Measurements from ENCODE around the gene KRTAP10-1. TPM values are rescaled to one million over a fixed set of nuclear protein-coding genes. Genes with fewer than 3 reads are reported as not detected.

KRTAP10-1 gene
- total and polyA plus RNA-seq, 9 donors, result not detected

GRCh38 chr21:44522753-44523204 is 17.2 kb downstream of the KRTAP10-1 start:
- no peak overlapping the region for H3K4me3 ChIP-seq (ENCODE audit: low read length)
- no peak for DNase-seq
- H3K27ac ChIP-seq (ENCODE audit: low read length), result no peak overlapping the region
- peaks cover 4% of the 10 kb centered on the region for H3K9me3 ChIP-seq (replicated peaks; ENCODE audit: control insufficient read depth, low read depth, low read length)
- peaks cover 3% of the 10 kb centered on the region for H3K27me3 ChIP-seq (ENCODE audit: control insufficient read depth, insufficient read depth, low read length)
- 80% methylated on average over 1 of the region's 1 CpG for WGBS (ENCODE audit: insufficient coverage)
- peaks cover 3% of the 10 kb centered on the region for H3K4me1 ChIP-seq (ENCODE audit: control insufficient read depth, insufficient read depth, low read length)
- no peaks in the 10 kb centered on the region for H3K36me3 ChIP-seq (ENCODE audit: control insufficient read depth, insufficient read depth, low read length)

- no peaks in the 10 kb centered on the region for H3K36me3 ChIP-seq (ENCODE audit: control insufficient read depth, insufficient read depth, low read length)
- no peak for DNase-seq
Observed at GRCh38 chr21:44521928-44522752, 17.9 kb downstream of the KRTAP10-1 start.

GRCh38 chr21:44521301-44521927 is 18.6 kb downstream of the KRTAP10-1 start:
- no peak for DNase-seq

More at GRCh38 chr21:44521928-44522752, 17.9 kb downstream of the KRTAP10-1 start:
- 87% methylated on average over 29 of the region's 33 CpGs for WGBS (ENCODE audit: insufficient coverage)
- Histone ChIP-seq H3K9me3 (replicated peaks; ENCODE audit: control insufficient read depth, low read depth, low read length) (peaks cover 4% of the 10 kb centered on the region), H3K4me3 (ENCODE audit: low read length) (no peak overlapping the region), H3K27me3 (ENCODE audit: control insufficient read depth, insufficient read depth, low read length) (peaks cover 3% of the 10 kb centered on the region), H3K4me1 (ENCODE audit: control insufficient read depth, insufficient read depth, low read length) (peaks cover 3% of the 10 kb centered on the region), H3K27ac (ENCODE audit: low read length) (no peak overlapping the region)

GRCh38 chr21:44520326-44521300 is 19.4 kb downstream of the KRTAP10-1 start:
- 82% methylated on average over 30 of the region's 31 CpGs for WGBS (ENCODE audit: insufficient coverage)
- no peaks in the 10 kb centered on the region for H3K36me3 ChIP-seq (ENCODE audit: control insufficient read depth, insufficient read depth, low read length)
- no peak for DNase-seq
- peaks cover 3% of the 10 kb centered on the region for H3K4me1 ChIP-seq (ENCODE audit: control insufficient read depth, insufficient read depth, low read length)
- H3K27ac ChIP-seq (ENCODE audit: low read length), result no peak overlapping the region
- peaks cover 3% of the 10 kb centered on the region for H3K27me3 ChIP-seq (ENCODE audit: control insufficient read depth, insufficient read depth, low read length)
- peaks cover 4% of the 10 kb centered on the region for H3K9me3 ChIP-seq (replicated peaks; ENCODE audit: control insufficient read depth, low read depth, low read length)
- no peak overlapping the region for H3K4me3 ChIP-seq (ENCODE audit: low read length)

More at GRCh38 chr21:44521301-44521927, 18.6 kb downstream of the KRTAP10-1 start:
- no peak overlapping the region for H3K27ac ChIP-seq (ENCODE audit: low read length)
- peaks cover 4% of the 10 kb centered on the region for H3K9me3 ChIP-seq (replicated peaks; ENCODE audit: control insufficient read depth, low read depth, low read length)
- peaks cover 3% of the 10 kb centered on the region for H3K27me3 ChIP-seq (ENCODE audit: control insufficient read depth, insufficient read depth, low read length)
- H3K4me3 ChIP-seq (ENCODE audit: low read length), result no peak overlapping the region
- peaks cover 3% of the 10 kb centered on the region for H3K4me1 ChIP-seq (ENCODE audit: control insufficient read depth, insufficient read depth, low read length)
- WGBS (ENCODE audit: insufficient coverage), result 82% methylated on average over 21 of the region's 22 CpGs
- H3K36me3 ChIP-seq (ENCODE audit: control insufficient read depth, insufficient read depth, low read length), result no peaks in the 10 kb centered on the region

GRCh38 chr21:44519346-44520325 is 20.4 kb downstream of the KRTAP10-1 start:
- DNase-seq, result no peak

GRCh38 chr21:44518686-44519085 is 21.3 kb downstream of the KRTAP10-1 start:
- H3K27ac ChIP-seq (ENCODE audit: low read length), result no peak overlapping the region
- DNase-seq, result no peak
- H3K36me3 ChIP-seq (ENCODE audit: control insufficient read depth, insufficient read depth, low read length), result no peaks in the 10 kb centered on the region
- H3K9me3 ChIP-seq (replicated peaks; ENCODE audit: control insufficient read depth, low read depth, low read length), result no peaks in the 10 kb centered on the region
- no peak overlapping the region for H3K4me3 ChIP-seq (ENCODE audit: low read length)
- 62% methylated on average over 9 of the region's 12 CpGs for WGBS (ENCODE audit: insufficient coverage)
- H3K4me1 ChIP-seq (ENCODE audit: control insufficient read depth, insufficient read depth, low read length), result peaks cover 3% of the 10 kb centered on the region
- H3K27me3 ChIP-seq (ENCODE audit: control insufficient read depth, insufficient read depth, low read length), result peaks cover 3% of the 10 kb centered on the region

More at GRCh38 chr21:44519346-44520325, 20.4 kb downstream of the KRTAP10-1 start:
- peaks cover 3% of the 10 kb centered on the region for H3K4me1 ChIP-seq (ENCODE audit: control insufficient read depth, insufficient read depth, low read length)
- no peaks in the 10 kb centered on the region for H3K36me3 ChIP-seq (ENCODE audit: control insufficient read depth, insufficient read depth, low read length)
- no peak overlapping the region for H3K27ac ChIP-seq (ENCODE audit: low read length)
- 92% methylated on average over 25 of the region's 28 CpGs for WGBS (ENCODE audit: insufficient coverage)
- H3K27me3 ChIP-seq (ENCODE audit: control insufficient read depth, insufficient read depth, low read length), result peaks cover 3% of the 10 kb centered on the region
- H3K4me3 ChIP-seq (ENCODE audit: low read length), result no peak overlapping the region
- H3K9me3 ChIP-seq (replicated peaks; ENCODE audit: control insufficient read depth, low read depth, low read length), result peaks cover 4% of the 10 kb centered on the region

- Histone ChIP-seq H3K27me3 (ENCODE audit: control insufficient read depth, insufficient read depth, low read length) (peaks cover 3% of the 10 kb centered on the region), H3K9me3 (replicated peaks; ENCODE audit: control insufficient read depth, low read depth, low read length) (no peaks in the 10 kb centered on the region), H3K4me1 (ENCODE audit: control insufficient read depth, insufficient read depth, low read length) (peaks cover 3% of the 10 kb centered on the region), H3K27ac (ENCODE audit: low read length) (no peak overlapping the region), H3K36me3 (ENCODE audit: control insufficient read depth, insufficient read depth, low read length) (no peaks in the 10 kb centered on the region), H3K4me3 (ENCODE audit: low read length) (no peak overlapping the region)
- no peak for DNase-seq
- 76% methylated on average over 13 of the region's 15 CpGs for WGBS (ENCODE audit: insufficient coverage)
Observed at GRCh38 chr21:44517175-44517899, 22.7 kb downstream of the KRTAP10-1 start.

GRCh38 chr21:44516828-44517174 is 23.2 kb downstream of the KRTAP10-1 start:
- WGBS (ENCODE audit: insufficient coverage), result 76% methylated on average over 10 of the region's 10 CpGs
- H3K36me3 ChIP-seq (ENCODE audit: control insufficient read depth, insufficient read depth, low read length), result no peaks in the 10 kb centered on the region
- no peaks in the 10 kb centered on the region for H3K9me3 ChIP-seq (replicated peaks; ENCODE audit: control insufficient read depth, low read depth, low read length)
- no peak for DNase-seq
- no peak overlapping the region for H3K4me3 ChIP-seq (ENCODE audit: low read length)
- H3K27me3 ChIP-seq (ENCODE audit: control insufficient read depth, insufficient read depth, low read length), result peaks cover 3% of the 10 kb centered on the region
- H3K27ac ChIP-seq (ENCODE audit: low read length), result no peak overlapping the region
- peaks cover 3% of the 10 kb centered on the region for H3K4me1 ChIP-seq (ENCODE audit: control insufficient read depth, insufficient read depth, low read length)
